Measurements from ENCODE around the gene PDHX.
"Not testable (repeated sequence)": the region's sequence is repeated elsewhere in the genome, so short reads cannot be mapped to it uniquely, and the experiment has no call there.

The PDHX gene

DNA sequence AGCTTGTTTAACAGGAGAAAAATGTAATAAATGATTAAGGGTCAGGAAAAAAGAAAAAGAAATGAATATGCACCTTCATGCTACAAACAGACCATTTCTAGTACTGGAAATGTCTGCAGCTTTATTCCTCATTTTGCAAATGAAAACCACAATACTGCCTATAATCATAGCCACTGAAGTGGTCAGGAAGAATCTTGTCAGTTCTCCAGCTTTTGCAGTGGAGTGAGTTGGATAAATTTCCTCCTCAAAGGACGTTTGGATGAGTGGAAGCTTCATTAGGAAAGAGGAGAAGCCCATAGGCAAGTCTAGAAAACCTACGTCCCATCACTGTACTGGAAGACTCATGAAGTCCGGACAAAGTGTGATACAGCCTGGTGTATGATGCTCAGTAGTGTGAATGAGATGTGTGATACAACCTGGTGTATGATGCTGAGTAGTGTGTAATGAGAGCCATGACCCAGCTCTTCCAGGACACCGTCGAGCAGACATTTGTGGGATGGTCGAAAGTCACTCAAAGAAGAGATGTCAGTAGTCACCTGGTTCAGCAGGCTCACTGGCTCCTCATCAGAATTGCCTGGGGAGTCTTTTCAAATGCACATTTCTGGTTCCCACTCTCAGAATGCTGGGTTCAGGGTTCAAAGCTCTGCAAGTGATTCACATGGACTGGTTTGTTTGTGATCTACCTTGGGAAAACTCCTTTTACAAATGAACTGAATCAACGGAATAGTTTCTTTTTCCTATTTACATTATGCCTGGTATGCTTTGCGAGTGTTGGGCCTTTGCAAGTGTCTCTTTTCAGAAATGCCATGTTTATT is 101.3 kb downstream of the PDHX start:
- DNase-seq (ENCODE audit: low read depth), result no peak

DNA sequence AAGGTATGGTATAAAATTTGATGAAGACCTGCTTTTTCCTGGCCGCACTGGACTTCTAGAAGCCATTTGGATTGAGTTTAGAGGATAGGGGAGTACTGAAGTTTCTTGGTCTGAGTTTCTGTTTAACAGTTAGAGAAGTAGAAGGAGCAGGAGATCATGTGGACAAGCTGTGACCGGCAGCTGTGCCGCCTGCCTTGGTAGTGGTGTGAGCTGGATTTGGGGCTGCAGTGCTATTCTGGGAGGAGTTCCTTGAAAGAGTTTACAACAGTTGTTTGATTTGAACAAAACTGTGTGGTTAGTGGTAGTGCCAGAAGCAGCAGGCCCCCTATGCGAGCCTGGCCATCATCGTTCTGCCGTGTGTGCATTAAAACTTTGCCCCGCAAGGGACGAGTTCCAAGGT is 105.2 kb downstream of the PDHX start:
- DNase-seq (ENCODE audit: low read depth), result no peak

DNA sequence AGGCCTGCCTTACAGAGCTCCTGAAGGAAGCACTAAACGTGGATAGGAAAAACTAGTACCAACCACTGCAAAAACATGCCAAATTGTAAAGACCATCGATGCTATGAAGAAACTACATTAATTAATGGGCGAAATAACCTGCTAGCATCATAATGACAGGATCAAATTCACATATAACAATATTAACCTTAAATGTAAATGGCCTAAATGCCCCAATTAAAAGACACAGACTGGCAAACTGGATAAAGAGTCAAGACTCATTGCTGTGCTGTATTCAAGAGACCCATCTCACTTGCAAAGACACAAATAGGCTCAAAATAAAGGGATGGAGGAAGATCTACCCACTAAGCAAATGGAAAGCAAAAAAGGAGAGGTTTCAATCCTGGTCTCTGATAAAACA is 107.5 kb downstream of the PDHX start:
- not testable (repeated sequence) for DNase-seq (ENCODE audit: low read depth)

DNA sequence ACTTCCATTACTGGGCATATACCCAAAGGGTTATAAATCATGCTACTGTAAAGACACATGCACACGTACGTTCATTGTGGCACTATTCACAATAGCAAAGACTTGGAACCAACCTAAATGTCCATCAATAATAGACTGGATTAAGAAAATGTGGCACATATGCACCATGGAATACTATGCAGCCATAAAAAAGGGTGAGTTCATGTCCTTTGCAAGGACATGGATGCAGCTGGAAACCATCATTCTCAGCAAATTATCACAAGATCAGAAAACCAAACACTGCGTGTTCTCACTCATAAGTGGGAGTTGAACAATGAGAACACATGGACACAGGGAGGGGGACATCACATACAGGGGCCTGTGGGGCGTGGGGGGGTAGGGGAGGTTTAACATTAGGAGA is 111.6 kb downstream of the PDHX start:
- DNase-seq (ENCODE audit: low read depth), result not testable (repeated sequence)

GRCh38 chr11:35029979-35030682 is 113.7 kb downstream of the PDHX start:
- DNase-seq (ENCODE audit: low read depth), result no peak

- no peak for DNase-seq (ENCODE audit: low read depth)
These were observed 114.3 kb downstream of the PDHX start for GRCh38 chr11:35030716-35031213.

DNA sequence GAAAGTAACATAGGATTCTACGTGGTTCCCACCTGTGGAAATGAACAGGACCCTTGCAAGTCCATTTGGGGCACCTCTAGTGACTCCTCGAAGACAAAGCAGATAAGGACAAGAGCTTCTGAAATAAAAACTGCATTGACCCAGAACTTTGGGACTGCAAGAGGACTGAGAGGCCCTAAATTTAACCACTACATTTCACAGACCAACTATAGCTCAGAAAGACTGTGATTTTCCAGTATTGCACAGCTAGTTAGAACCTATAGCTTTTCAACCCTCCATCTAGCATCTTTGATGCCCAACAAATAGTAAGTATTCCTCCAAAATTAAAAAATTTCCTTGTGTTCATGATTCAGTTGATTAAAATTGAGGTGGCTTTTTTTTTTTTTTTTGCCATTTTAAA is 114.9 kb downstream of the PDHX start:
- DNase-seq (ENCODE audit: low read depth), result no peak

GRCh38 chr11:35031867-35032266 is 115.4 kb downstream of the PDHX start:
- DNase-seq (ENCODE audit: low read depth), result no peak

GRCh38 chr11:35033011-35033410 is 116.6 kb downstream of the PDHX start:
- DNase-seq (ENCODE audit: low read depth), result no peak

- no peak for DNase-seq (ENCODE audit: low read depth)
These were observed 118.0 kb downstream of the PDHX start for GRCh38 chr11:35034401-35034800.

- no peak for DNase-seq (ENCODE audit: low read depth)
These were observed 119.5 kb downstream of the PDHX start for GRCh38 chr11:35035894-35036408.

GRCh38 chr11:35036639-35037038 is 120.2 kb downstream of the PDHX start:
- DNase-seq (ENCODE audit: low read depth), result no peak

GRCh38 chr11:35038211-35038928 is 122.0 kb downstream of the PDHX start:
- DNase-seq (ENCODE audit: low read depth), result no peak

DNA sequence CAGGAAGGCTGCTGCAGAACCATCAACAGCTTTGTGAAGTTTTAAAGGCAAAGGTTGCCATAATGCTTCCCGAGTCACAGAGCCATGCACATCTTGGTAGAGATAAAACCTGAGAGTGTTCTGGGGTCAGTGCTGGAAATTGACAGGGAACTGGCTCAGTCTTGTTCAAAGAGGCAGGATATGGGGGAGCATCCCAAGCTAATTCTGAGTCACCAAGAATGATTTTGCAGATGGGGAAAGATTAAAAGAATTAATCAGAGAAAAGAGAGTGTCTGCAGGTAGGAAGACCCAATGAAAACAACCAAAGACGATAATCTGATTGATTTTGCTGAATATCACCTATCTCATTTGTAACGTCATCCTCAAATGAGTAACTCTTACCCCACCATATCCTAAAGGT is 122.7 kb downstream of the PDHX start:
- no peak for DNase-seq (ENCODE audit: low read depth)

DNA sequence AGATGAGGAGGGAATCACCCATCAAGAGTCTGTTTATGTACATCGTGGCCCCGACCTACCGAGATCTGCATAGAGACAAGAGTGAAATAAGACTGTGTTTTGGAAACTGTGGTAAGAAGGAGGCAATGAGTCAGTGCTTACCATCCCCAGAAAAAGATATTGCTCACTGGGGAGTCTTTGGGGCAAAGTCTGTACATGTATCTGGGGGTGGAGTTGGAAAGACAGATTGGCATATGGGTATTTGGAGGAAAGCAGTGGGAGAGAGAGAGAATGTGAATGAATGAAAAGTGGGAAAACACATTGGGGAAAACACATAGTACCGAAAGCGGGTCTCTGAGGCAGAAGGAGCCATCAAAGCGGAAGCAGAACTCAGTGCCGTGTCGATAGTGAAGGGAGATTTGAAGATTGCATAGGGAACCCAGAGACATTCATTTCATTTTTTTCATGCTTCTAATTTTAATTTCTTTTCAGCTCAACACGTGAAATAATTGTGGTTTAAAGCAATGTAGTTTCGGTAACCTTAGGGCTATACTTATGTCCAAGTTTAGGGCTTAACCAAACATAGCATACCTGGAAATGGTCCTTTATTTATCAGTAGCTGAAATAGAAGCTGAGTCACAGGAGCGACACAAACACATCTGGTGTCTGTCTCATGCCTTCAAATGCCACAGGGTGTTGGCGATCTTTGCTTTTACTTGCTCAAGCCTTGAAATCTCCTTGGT is 124.0 kb downstream of the PDHX start:
- DNase-seq (ENCODE audit: low read depth), result peak; percentile 42

DNA sequence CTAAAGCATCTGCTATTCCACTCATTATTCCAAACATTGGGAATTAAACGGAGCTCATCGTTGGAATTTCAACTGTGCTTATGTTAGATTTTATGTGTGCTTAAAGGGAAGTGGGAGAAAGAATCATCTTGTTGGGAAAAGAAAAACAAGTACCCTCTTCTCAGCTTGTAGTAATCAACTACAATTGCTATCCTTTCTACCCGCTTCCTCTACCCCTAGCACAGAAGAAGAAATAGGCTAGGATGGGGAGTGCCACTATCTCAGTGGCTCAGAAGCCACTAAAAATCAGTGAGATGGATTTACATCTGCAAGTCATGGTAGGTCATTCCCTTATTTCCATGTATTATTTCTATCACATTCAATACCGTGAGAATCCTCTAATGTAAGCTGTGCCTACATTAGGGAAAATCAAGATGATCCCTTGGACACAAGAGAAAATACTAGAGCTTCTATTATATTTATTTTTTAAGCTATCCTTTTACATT is 124.7 kb downstream of the PDHX start:
- no peak for DNase-seq (ENCODE audit: low read depth)

GRCh38 chr11:35042224-35042623 is 125.8 kb downstream of the PDHX start:
- DNase-seq (ENCODE audit: low read depth), result no peak

GRCh38 chr11:35042913-35043312 is 126.5 kb downstream of the PDHX start:
- no peak for DNase-seq (ENCODE audit: low read depth)

GRCh38 chr11:35043936-35044335 is 127.5 kb downstream of the PDHX start:
- DNase-seq (ENCODE audit: low read depth), result no peak

- peak; percentile 43 for DNase-seq (ENCODE audit: low read depth)
These were observed 128.9 kb downstream of the PDHX start for GRCh38 chr11:35045236-35045820.
